MG63 (cell line): ENCODE measurements around the gene SP140. TPM values are rescaled to one million over a fixed set of nuclear protein-coding genes. Genes with fewer than 3 reads are reported as not detected.
"Not testable (repeated sequence)": the region's sequence is repeated elsewhere in the genome, so short reads cannot be mapped to it uniquely, and the experiment has no call there.

ENCODE experiments used
- DNase-seq: peaks from one replicate; pipeline ENCODE4 v3.0.0-alpha.2; 2020
- H3K27me3 ChIP-seq: fragments of 250-450 bp; sonication (Bioruptor Pico); 2 replicates; pipeline ENCODE4 v1.5.1; 2020; ENCODE audit warnings: mild to moderate bottlenecking, moderate library complexity
- H3K36me3 ChIP-seq: fragments of 250-450 bp; sonication (Bioruptor Pico); 2 replicates; pipeline ENCODE4 v1.5.1; 2020; ENCODE audit warnings: mild to moderate bottlenecking, moderate library complexity
- H3K4me3 ChIP-seq: fragments of 250-450 bp; sonication (Bioruptor Pico); 2 replicates; pipeline ENCODE4 v1.5.1; 2020; ENCODE audit warnings: mild to moderate bottlenecking, moderate library complexity
- H3K9me3 ChIP-seq: fragments of 250-450 bp; sonication (Bioruptor Pico); 2 replicates; pipeline ENCODE4 v1.5.1; 2020; ENCODE audit warnings: mild to moderate bottlenecking, moderate library complexity
- total RNA-seq: library from RNA; depleted of rRNA; stranded (reverse); fragments of >200 nt; shearing (Covaris generic); gene quantifications from 2 replicates; pipeline ENCODE4 v1.2.3, GENCODE V29; 2014; ENCODE audit warnings: low replicate concordance

Gene SP140
- total RNA-seq, 1 experiment from 2014 or later: 0.56 TPM

DNA sequence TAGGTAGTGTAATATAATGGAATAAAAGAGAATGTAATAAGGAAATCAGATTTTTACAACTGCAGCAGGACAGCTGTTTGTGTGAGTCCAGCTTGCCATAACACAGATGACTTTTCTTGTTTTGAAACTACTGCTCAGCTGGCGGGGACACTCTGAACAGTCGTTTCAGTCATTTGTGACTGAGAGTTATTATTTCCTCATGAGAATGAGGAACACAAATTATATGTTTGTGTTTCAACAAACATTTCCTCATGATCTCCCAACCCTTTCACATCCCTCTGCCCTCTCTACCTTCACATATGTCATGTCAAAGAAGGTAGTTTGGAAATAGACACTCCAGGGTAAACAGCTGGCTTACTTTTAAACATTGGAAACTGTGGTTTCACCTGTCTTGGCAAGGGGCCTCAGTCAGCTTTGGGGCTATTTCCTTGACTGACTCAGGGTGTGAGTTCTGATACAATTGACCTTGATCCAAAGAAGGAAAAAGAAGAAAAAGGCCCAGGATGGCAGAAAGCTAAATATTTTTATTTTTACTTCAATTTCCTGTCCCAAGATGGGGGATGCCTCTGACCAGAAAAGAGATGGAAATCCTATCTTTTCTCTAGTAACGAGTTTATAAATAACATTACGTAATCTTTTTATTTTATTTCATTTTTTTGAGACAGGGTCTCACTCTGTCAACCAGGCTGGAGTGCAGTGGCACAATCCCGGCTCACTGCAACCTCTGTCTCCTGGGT lies 102.0 kb downstream of the SP140 start:
- no peak for DNase-seq
- H3K36me3 ChIP-seq: peaks cover 26% of the 10 kb centered on the region
- H3K9me3 ChIP-seq: no peaks in the 10 kb centered on the region
- no peaks in the 10 kb centered on the region for H3K27me3 ChIP-seq
- H3K4me3 ChIP-seq: peak overlapping the region; percentile 54

DNA sequence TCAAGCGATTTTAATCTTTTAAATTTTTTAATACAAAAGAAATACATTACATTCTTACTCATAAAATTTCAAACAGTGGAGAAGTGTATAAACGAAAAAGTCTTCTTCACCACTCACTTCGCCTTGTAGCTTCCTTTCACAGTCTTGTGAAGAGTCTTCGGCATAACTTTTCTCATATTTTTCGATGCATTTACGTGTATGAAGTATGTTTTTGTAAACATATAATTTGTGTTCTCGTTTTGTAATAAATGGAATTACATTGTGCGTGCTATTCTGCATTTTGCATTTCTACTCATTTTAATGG lies 102.6 kb downstream of the SP140 start:
- H3K4me3 ChIP-seq: peak overlapping the region; percentile 54
- H3K9me3 ChIP-seq: no peaks in the 10 kb centered on the region
- H3K27me3 ChIP-seq: no peaks in the 10 kb centered on the region
- H3K36me3 ChIP-seq: peaks cover 28% of the 10 kb centered on the region
- no peak for DNase-seq

DNA sequence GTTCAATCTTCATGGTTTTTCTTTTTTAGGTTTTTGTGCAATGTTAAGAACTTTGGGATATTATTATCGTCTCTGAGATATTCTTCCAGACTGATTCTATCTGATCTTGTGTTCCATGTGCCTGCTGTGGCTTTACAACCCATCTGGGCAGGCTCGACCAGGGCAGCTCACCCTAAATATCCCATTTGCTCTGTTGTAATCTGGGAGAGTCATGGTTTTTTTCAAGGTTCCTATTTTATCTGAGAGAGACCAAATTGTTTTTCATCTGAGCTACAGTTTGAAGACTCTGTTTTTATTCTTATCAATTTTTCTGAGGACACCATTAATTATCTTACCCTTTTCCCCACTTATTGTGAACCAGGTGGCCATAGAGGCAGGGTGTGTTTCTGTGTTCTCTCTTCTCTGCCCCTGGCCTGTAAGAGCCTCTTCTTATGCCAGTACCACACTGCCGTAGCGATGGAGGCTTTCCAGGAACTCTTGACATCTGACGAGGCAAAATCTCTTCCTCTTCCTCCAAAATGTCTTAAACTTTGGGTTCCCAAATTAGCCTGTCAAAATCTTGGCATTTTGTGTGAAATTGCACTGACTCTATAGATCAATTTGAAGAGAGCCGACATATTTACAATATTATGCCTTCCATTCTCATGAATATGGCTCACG lies 104.5 kb downstream of the SP140 start:
- Histone ChIP-seq H3K36me3 (peaks cover 39% of the 10 kb centered on the region), H3K9me3 (no peaks in the 10 kb centered on the region), H3K4me3 (no peak overlapping the region), H3K27me3 (no peaks in the 10 kb centered on the region; the same call in 1 of the 2 replicates)
- no peak for DNase-seq

DNA sequence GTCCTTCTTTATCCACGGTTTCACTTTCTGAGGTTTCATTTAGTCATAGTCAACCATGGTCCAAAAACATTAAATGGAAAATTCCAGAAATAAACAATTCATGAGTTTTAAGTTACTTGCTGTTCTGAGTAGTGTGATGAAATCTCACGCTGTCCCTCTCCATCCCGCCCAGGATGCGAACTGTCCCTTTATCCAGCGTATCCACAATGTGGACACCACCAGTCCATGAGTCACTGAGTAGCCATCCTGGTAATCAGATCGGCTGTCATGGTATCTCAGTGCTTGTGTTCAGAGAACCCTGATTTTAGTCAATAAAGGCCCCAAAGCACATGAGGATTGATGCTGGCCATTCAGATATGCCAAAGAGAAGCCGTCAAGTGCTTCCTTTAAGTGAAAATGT lies 105.2 kb downstream of the SP140 start:
- no peaks in the 10 kb centered on the region for H3K9me3 ChIP-seq
- H3K36me3 ChIP-seq: peaks cover 40% of the 10 kb centered on the region
- no peak for DNase-seq
- H3K4me3 ChIP-seq: no peak overlapping the region
- no peaks in the 10 kb centered on the region; the same call in 1 of the 2 replicates for H3K27me3 ChIP-seq

DNA sequence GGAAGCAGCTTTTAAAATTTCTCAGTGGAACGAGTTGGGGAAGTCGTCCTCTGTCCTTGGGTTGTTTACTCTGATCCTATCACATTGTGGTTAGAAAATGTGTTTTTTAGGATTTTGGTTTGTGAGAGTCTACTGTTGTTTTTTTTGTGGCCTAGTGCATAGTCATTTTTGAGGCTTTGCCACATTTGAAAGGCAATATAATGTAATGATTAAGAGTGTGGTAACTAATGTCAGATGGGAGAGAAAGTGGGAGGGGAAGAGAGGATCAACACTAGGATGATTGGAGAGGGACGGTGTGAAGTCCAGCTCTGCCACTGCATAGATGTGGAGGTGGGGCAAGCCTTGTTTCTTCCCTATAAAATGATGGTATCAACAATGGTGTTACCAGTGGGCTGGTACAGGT lies 109.9 kb downstream of the SP140 start:
- no peaks in the 10 kb centered on the region; the same call in 1 of the 2 replicates for H3K27me3 ChIP-seq
- DNase-seq: no peak
- H3K36me3 ChIP-seq: peaks cover 40% of the 10 kb centered on the region
- peaks cover 4% of the 10 kb centered on the region; the same call in 1 of the 2 replicates for H3K9me3 ChIP-seq
- H3K4me3 ChIP-seq: no peak overlapping the region

DNA sequence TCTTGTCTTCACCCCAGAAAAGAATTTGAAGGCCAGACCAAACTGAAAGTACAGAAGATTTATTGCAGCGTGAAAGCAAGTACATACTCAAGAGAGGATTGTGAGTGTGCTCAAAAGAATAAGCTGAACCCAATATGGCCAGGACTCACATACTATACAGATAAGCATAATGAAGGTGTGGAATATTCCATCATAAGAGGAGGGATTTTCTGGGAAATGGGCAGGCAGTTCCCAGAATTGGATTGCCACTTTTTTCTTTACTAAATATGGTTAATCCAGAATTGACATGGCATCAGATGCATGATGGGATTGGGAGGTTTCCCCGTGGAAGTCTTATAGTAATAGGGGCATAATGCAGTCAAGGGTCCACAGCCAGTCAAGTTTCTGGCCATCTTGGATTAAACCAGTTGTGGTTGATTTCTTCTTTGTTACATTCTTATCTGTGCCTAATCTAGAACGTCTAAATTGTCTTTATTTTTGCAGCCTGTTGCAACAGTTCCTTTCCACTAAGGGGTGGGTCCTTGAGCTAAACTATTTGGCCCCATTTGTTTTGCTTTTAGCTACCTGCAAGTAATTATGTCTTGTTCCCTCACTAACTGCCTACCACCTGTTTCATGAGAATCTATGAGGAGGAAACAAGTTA lies 110.4 kb downstream of the SP140 start:
- no peak for DNase-seq
- Histone ChIP-seq H3K27me3 (no peaks in the 10 kb centered on the region; the same call in 1 of the 2 replicates), H3K4me3 (no peak overlapping the region), H3K9me3 (peaks cover 4% of the 10 kb centered on the region; the same call in 1 of the 2 replicates), H3K36me3 (peaks cover 36% of the 10 kb centered on the region)

DNA sequence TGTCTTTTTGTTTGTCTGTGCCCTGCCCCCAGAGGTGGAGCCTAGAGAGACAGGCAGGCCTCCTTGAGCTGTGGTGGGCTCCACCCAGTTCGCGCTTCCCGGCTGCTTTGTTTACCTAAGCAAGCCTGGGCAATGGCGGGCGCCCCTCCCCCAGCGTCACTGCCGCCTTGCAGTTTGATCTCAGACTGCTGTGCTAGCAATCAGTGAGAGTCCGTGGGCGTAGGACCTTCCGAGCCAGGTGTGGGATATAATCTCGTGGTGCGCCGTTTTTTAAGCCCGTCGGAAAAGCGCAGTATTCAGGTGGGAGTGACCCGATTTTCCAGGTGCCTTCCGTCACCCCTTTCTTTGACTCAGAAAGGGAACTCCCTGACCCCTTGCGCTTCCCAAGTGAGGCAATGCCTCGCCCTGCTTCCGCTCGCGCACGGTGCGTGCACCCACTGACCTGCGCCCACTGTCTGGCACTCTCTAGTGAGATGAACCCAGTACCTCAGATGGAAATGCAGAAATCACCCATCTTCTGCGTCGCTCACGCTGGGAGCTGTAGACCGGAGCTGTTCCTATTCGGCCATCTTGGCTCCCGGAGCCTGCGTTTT lies 116.5 kb downstream of the SP140 start:
- not testable (repeated sequence) for H3K27me3 ChIP-seq, DNase-seq, H3K4me3 ChIP-seq
- H3K36me3 ChIP-seq: peaks cover 16% of the 10 kb centered on the region
- H3K9me3 ChIP-seq: peaks cover 20% of the 10 kb centered on the region

DNA sequence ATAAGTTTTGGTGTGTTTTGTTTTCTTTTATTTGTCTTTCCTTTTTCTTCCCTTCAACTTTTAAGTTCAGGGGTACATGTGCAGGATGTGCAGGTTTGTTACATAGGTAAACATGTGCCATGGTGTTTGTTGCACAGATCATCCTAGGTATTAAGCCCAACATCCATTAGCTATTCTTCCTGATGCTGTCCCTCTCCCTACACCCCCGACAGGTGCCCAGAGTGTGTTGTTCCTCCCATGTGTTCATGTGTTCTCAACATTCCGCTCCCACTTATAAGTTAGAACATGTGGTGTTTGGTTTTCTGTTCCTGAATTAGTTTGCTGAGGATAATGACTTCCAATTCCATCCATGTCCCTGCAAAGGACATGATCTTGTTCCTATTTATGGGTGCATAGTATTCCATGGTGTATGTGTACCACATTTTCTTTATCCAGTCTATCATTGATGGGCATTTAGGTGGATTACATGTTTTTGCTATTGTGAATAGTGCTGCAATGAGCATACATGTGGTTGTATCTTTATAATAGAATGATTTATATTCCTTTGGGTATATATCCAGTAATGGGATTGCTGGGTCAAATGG lies 117.6 kb downstream of the SP140 start:
- H3K36me3 ChIP-seq: peaks cover 12% of the 10 kb centered on the region
- DNase-seq, H3K4me3 ChIP-seq, H3K27me3 ChIP-seq: not testable (repeated sequence)
- peaks cover 20% of the 10 kb centered on the region for H3K9me3 ChIP-seq

DNA sequence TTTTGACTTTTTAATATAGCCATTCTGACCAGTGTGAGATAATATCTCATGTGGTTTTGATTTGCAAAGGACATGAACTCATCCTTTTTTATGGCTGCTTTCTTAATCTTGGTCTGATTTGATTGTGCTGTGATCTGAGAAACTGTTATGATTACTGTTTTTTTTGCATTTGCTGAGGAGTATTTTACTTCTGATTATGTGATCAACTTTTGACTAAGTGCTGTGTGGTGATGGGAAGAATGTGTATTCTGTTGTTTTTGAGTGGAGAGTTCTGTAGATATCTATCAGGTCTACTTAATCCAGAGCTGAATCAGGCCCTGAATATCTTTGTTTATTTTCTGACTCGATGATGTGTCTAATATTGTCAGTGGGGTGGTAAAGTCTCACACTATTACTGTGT lies 118.2 kb downstream of the SP140 start:
- H3K36me3 ChIP-seq: peaks cover 12% of the 10 kb centered on the region
- H3K9me3 ChIP-seq: peaks cover 20% of the 10 kb centered on the region
- H3K4me3 ChIP-seq: no peak overlapping the region
- no peaks in the 10 kb centered on the region for H3K27me3 ChIP-seq
- DNase-seq: no peak

DNA sequence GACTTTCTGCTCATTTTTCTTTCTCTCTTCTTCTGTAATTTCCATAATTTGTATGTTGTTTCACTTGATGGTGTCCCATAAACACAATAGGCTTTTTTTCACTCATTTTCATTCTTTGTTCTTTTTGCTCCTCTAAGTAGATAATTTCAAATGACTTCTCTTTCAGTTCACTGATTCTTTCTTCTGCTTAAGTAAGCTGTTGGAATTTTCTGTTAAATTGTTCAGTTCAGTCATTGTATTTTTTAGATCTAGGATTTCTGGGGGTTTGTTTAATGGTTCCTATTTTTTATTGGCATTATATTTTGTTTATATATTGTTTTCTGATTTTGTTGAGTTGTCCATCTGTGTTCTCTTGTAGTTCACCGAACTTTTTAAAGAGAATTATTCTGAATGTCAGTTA lies 120.9 kb downstream of the SP140 start:
- H3K9me3 ChIP-seq: peaks cover 20% of the 10 kb centered on the region

DNA sequence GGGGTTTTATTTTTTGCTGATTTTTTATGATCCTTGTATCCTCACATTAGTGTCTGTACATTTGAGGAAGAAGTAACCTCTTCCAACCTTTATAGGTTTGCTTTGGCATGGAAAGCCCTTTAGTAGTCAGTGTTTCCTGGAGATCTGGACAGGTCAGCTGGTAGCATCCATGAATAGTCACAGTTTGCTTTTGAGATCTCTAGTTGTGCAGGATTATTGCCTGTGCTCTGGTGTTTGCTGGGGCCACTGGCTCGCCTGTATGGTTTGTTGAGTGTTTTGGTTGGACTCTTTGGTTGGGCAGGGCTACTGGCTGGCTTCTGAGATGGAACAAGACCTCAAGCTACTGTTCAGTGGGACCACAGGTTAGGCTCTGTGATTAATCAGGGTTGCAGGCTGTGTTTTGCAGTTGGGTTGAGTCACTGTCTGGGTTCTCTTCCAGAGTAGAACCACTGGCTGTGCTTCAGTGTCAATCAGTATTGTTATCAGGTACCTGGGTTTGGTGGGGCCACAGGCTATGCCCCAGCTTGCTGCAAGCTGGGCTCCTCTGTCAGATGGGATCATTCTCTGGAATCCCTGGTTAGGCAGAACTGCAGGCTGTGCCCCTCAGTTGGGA lies 121.5 kb downstream of the SP140 start:
- DNase-seq: no peak

More for the DNA sequence above, 120.9 kb downstream of the SP140 start:
- Histone ChIP-seq H3K4me3 (no peak overlapping the region), H3K36me3 (peaks cover 17% of the 10 kb centered on the region), H3K27me3 (no peaks in the 10 kb centered on the region)
- no peak for DNase-seq

DNA sequence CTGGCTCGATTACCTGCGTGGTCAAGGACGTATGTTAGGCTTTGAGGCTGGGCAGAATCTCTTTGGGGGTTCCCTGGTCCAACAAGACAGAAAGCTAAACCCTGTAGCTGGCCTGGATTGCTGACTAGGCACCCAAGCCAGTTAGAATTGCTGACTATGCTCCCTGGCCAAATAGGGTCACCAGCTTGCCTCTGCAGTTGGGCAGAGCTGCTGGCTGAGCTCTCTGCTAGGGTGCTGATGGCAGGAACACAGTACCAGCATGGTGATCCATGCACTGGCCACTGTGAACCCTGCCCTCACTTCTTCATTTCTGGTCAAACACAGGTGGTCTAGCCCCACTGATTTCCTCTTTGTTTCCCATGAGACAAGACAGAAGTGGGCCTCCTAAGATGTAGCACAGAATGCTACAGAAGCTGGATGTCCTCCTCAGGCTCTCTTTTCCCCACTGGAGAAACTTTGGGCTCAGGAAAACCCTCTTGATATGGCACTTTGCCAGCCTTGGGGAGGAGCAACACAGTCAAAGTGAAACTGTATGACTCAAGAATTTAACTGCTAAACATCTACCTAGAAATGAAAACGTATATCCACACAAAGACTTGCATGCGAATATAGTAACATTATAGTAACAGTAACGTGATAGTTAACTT lies 122.2 kb downstream of the SP140 start:
- Histone ChIP-seq H3K36me3 (peaks cover 19% of the 10 kb centered on the region), H3K9me3 (peaks cover 19% of the 10 kb centered on the region), H3K4me3 (no peak overlapping the region), H3K27me3 (no peaks in the 10 kb centered on the region)
- no peak for DNase-seq

More for the DNA sequence above, 121.5 kb downstream of the SP140 start:
- peaks cover 19% of the 10 kb centered on the region for H3K36me3 ChIP-seq
- no peak overlapping the region for H3K4me3 ChIP-seq
- no peaks in the 10 kb centered on the region for H3K27me3 ChIP-seq
- peaks cover 20% of the 10 kb centered on the region for H3K9me3 ChIP-seq

DNA sequence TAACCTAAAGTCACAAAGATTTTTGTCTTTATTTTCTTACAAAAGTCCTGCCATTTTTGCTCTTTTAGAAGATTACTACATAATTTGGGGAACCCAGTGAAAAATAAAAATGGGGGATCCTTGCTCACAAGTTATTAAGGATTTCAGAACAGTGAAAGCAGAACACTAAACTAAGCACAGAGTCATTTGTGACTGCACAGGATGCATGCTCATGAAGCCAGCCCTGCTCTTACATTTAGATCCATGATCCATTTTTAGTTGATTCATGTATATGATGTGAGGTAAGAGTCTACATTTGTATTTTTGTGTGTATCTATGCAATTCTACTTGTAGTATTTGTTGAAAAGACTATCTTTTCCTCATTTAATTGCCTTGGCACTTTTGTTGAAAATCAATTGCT lies 123.3 kb downstream of the SP140 start:
- peaks cover 16% of the 10 kb centered on the region for H3K9me3 ChIP-seq
- H3K4me3 ChIP-seq: no peak overlapping the region
- no peaks in the 10 kb centered on the region for H3K27me3 ChIP-seq
- DNase-seq: no peak
- peaks cover 19% of the 10 kb centered on the region for H3K36me3 ChIP-seq

DNA sequence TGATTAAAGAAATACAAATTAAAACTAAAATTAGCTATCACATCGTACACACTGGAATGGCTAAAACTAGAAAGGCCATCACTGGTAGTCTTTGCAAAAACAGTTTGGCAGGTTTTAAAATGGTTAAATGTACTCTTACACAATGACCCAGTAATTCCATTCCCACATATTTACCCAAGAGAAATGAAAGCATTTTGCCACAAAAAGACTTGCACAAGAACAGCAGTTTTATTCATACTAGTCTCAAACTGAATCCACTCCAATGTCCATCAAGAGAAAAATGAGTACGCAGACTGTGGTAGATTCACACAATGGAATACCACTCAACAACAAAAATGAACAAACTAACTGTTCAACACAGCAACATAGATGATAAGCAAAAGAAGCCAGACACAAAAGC lies 130.5 kb downstream of the SP140 start:
- DNase-seq: no peak

DNA sequence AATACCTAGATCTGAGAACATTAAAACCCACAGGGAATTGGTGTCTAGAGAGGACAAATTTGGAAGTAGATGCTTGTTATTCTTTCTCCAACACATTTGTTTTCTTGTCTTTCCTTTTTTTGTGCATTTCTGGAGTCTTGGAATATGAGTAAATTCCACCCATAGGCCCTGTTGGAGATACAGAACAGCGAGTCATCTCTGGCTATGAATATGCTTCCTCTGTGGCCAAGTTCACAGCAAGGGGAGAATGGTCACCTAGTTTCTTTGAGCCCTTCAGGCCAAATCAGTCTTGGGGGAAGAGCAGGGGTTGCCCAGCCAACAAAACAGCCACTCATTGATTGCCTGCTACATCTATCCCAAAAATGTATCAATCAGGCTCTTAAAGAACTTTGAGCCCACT lies 132.8 kb downstream of the SP140 start:
- Histone ChIP-seq H3K9me3 (peaks cover 6% of the 10 kb centered on the region), H3K27me3 (no peaks in the 10 kb centered on the region), H3K4me3 (no peak overlapping the region), H3K36me3 (peaks cover 27% of the 10 kb centered on the region)
- peak; percentile 48 for DNase-seq

More for the DNA sequence above, 130.5 kb downstream of the SP140 start:
- peaks cover 23% of the 10 kb centered on the region for H3K36me3 ChIP-seq
- peaks cover 6% of the 10 kb centered on the region for H3K9me3 ChIP-seq
- no peak overlapping the region for H3K4me3 ChIP-seq
- H3K27me3 ChIP-seq: no peaks in the 10 kb centered on the region

DNA sequence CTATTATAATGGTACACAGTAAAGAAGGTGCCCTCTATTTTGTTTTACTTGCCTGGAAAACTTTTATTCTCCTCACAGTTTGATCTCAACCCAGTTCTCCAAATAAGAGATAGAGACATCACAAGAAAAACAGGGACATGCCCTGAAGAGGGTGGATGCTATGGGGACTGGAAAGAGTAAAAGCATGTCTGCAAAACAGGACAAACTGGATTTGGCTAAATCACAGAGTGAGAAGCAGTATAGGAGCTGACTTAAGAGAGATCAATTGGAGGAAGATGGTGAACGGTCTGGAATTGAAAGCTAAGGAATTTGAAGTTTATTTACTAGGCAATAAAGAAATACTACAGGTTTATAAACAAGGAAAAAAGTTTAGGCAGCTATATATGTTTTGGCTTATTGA lies 134.5 kb downstream of the SP140 start:
- peaks cover 3% of the 10 kb centered on the region for H3K9me3 ChIP-seq
- H3K4me3 ChIP-seq: no peak overlapping the region
- DNase-seq: no peak
- no peaks in the 10 kb centered on the region for H3K27me3 ChIP-seq
- peaks cover 27% of the 10 kb centered on the region for H3K36me3 ChIP-seq
